ENCODE data around the gene SIPA1L2. TPM values are rescaled to one million over a fixed set of nuclear protein-coding genes. Genes with fewer than 3 reads are reported as not detected.

The SIPA1L2 gene
- total and polyA plus RNA-seq, 5 donors = 32.7 to 117 (median 103) TPM

- H3K4me3 ChIP-seq (ENCODE audit: low read length) = no peak overlapping the region
- no peak for DNase-seq
- 97% methylated on average over 3 of the region's 3 CpGs for WGBS
- no peaks in the 10 kb centered on the region for H3K27me3 ChIP-seq (ENCODE audit: control insufficient read depth, insufficient read depth)
- no peak overlapping the region for H3K27ac ChIP-seq (ENCODE audit: low read length)
- no peaks in the 10 kb centered on the region for H3K9me3 ChIP-seq (ENCODE audit: control insufficient read depth, low read length)
- intact Hi-C loops (cut with DNase I) = no loop called here
- no peak for ATAC-seq
- H3K4me1 ChIP-seq (ENCODE audit: control insufficient read depth, insufficient read depth, low read length) = peaks cover 30% of the 10 kb centered on the region
These were observed 31.8 kb downstream of the SIPA1L2 start for GRCh38 chr1:232598133-232598532.

- no peaks in the 10 kb centered on the region for H3K9me3 ChIP-seq (ENCODE audit: control insufficient read depth, low read length)
- 79% methylated on average over 2 of the region's 2 CpGs for WGBS
- peaks cover 30% of the 10 kb centered on the region for H3K4me1 ChIP-seq (ENCODE audit: control insufficient read depth, insufficient read depth, low read length)
- no peaks in the 10 kb centered on the region for H3K27me3 ChIP-seq (ENCODE audit: control insufficient read depth, insufficient read depth)
- no peak for ATAC-seq
- intact Hi-C loops (cut with DNase I) = no loop called here
- no peak overlapping the region for H3K27ac ChIP-seq (ENCODE audit: low read length)
- DNase-seq = no peak
- no peak overlapping the region for H3K4me3 ChIP-seq (ENCODE audit: low read length)
These were observed 32.2 kb downstream of the SIPA1L2 start for GRCh38 chr1:232597721-232598120.

GRCh38 chr1:232596666-232597303 lies 33.1 kb downstream of the SIPA1L2 start:
- no peak for DNase-seq
- intact Hi-C loops (cut with DNase I) = no loop called here
- WGBS = 60% methylated on average over 8 of the region's 8 CpGs
- H3K9me3 ChIP-seq (ENCODE audit: control insufficient read depth, low read length) = no peaks in the 10 kb centered on the region
- no peaks in the 10 kb centered on the region for H3K27me3 ChIP-seq (ENCODE audit: control insufficient read depth, insufficient read depth)
- peak overlapping the region; percentile 6 for H3K27ac ChIP-seq (ENCODE audit: low read length)
- H3K4me1 ChIP-seq (ENCODE audit: control insufficient read depth, insufficient read depth, low read length) = peaks cover 30% of the 10 kb centered on the region
- no peak overlapping the region for H3K4me3 ChIP-seq (ENCODE audit: low read length)
- ATAC-seq = no peak

- Histone ChIP-seq H3K4me3 (ENCODE audit: low read length) (no peak overlapping the region), H3K27me3 (ENCODE audit: control insufficient read depth, insufficient read depth) (no peaks in the 10 kb centered on the region), H3K9me3 (ENCODE audit: control insufficient read depth, low read length) (no peaks in the 10 kb centered on the region), H3K4me1 (ENCODE audit: control insufficient read depth, insufficient read depth, low read length) (peaks cover 32% of the 10 kb centered on the region), H3K27ac (ENCODE audit: low read length) (peak overlapping the region; percentile 81)
- intact Hi-C loops (cut with DNase I) = no loop called here
- WGBS = 70% methylated on average over 12 of the region's 12 CpGs
- DNase-seq (no peak), ATAC-seq (peak in 1 of 2 donors; percentile 40)
These were observed 34.9 kb downstream of the SIPA1L2 start for GRCh38 chr1:232594768-232595698.

- H3K4me1 ChIP-seq (ENCODE audit: control insufficient read depth, insufficient read depth, low read length) = peaks cover 28% of the 10 kb centered on the region
- no peak overlapping the region for H3K4me3 ChIP-seq (ENCODE audit: low read length)
- no peaks in the 10 kb centered on the region for H3K27me3 ChIP-seq (ENCODE audit: control insufficient read depth, insufficient read depth)
- intact Hi-C loops (cut with DNase I) = no loop called here
- ATAC-seq (peak in 1 of 2 donors; percentile 54), DNase-seq (no peak)
- 70% methylated on average over 14 of the region's 14 CpGs for WGBS
- H3K27ac ChIP-seq (ENCODE audit: low read length) = peak overlapping the region; percentile 74
- H3K9me3 ChIP-seq (ENCODE audit: control insufficient read depth, low read length) = no peaks in the 10 kb centered on the region
These were observed 36.0 kb downstream of the SIPA1L2 start for GRCh38 chr1:232593717-232594502.

GRCh38 chr1:232591344-232591743 lies 38.6 kb downstream of the SIPA1L2 start:
- H3K9me3 ChIP-seq (ENCODE audit: control insufficient read depth, low read length) = no peaks in the 10 kb centered on the region
- DNase-seq = no peak
- peak overlapping the region; percentile 93 for H3K27ac ChIP-seq (ENCODE audit: low read length)
- H3K27me3 ChIP-seq (ENCODE audit: control insufficient read depth, insufficient read depth) = no peaks in the 10 kb centered on the region
- WGBS = 80% methylated on average over 3 of the region's 3 CpGs
- intact Hi-C loops (cut with DNase I) = no loop called here
- no peak overlapping the region for H3K4me3 ChIP-seq (ENCODE audit: low read length)
- H3K4me1 ChIP-seq (ENCODE audit: control insufficient read depth, insufficient read depth, low read length) = peaks cover 23% of the 10 kb centered on the region
- no peak for ATAC-seq

GRCh38 chr1:232590744-232591082 lies 39.2 kb downstream of the SIPA1L2 start:
- H3K9me3 ChIP-seq (ENCODE audit: control insufficient read depth, low read length) = no peaks in the 10 kb centered on the region
- H3K4me3 ChIP-seq (ENCODE audit: low read length) = no peak overlapping the region
- intact Hi-C loops (cut with DNase I) = no loop called here
- peaks cover 23% of the 10 kb centered on the region for H3K4me1 ChIP-seq (ENCODE audit: control insufficient read depth, insufficient read depth, low read length)
- ATAC-seq = peak in 1 of 2 donors; percentile 13
- peak overlapping the region; percentile 72 for H3K27ac ChIP-seq (ENCODE audit: low read length)
- WGBS = 57% methylated on average over 5 of the region's 5 CpGs
- no peaks in the 10 kb centered on the region for H3K27me3 ChIP-seq (ENCODE audit: control insufficient read depth, insufficient read depth)
- no peak for DNase-seq

GRCh38 chr1:232589812-232590743 lies 39.9 kb downstream of the SIPA1L2 start:
- intact Hi-C loops (cut with DNase I) = no loop called here
- Histone ChIP-seq H3K27ac (ENCODE audit: low read length) (peak overlapping the region; percentile 95), H3K4me1 (ENCODE audit: control insufficient read depth, insufficient read depth, low read length) (peaks cover 26% of the 10 kb centered on the region), H3K9me3 (ENCODE audit: control insufficient read depth, low read length) (no peaks in the 10 kb centered on the region), H3K27me3 (ENCODE audit: control insufficient read depth, insufficient read depth) (no peaks in the 10 kb centered on the region), H3K4me3 (ENCODE audit: low read length) (no peak overlapping the region)
- ATAC-seq = peak; percentile 59 to 70
- WGBS = 34% methylated on average over 10 of the region's 10 CpGs
- DNase-seq = peak in 1 of 3 donors; percentile 64

GRCh38 chr1:232589111-232589811 lies 40.7 kb downstream of the SIPA1L2 start:
- 56% methylated on average over 6 of the region's 6 CpGs for WGBS

More at GRCh38 chr1:232589111-232589811, 40.7 kb downstream of the SIPA1L2 start:
- Histone ChIP-seq H3K4me3 (ENCODE audit: low read length) (no peak overlapping the region), H3K4me1 (ENCODE audit: control insufficient read depth, insufficient read depth, low read length) (peaks cover 20% of the 10 kb centered on the region), H3K9me3 (ENCODE audit: control insufficient read depth, low read length) (no peaks in the 10 kb centered on the region), H3K27ac (ENCODE audit: low read length) (no peak overlapping the region), H3K27me3 (ENCODE audit: control insufficient read depth, insufficient read depth) (no peaks in the 10 kb centered on the region)
- intact Hi-C loops (cut with DNase I) = no loop called here
- ATAC-seq (no peak), DNase-seq (no peak)

Measured in right cardiac atrium (tissue), 5 donors.